A673 (cell line): ENCODE data around the gene CIAO2A.

ENCODE experiments used
- CTCF ChIP-seq: fragments of 300-800, 200-600 bp; sonication (generic); conservative IDR thresholded peaks from 2 replicates; pipeline ENCODE4 v1.5.1; 2017; ENCODE audit warnings: low read depth, mild to moderate bottlenecking, antibody characterized with exemption, low read length, moderate library complexity, mixed read lengths
- EZH2 ChIP-seq: fragments of 200-600 bp; sonication (generic); IDR thresholded peaks from 2 replicates; pipeline ENCODE4 v1.6.1; 2017; ENCODE audit warnings: borderline replicate concordance, low read depth, mild to moderate bottlenecking, mixed read lengths, antibody characterized with exemption, low read length; ENCODE audit not compliant: poor library complexity, severe bottlenecking

GRCh38 chr15:64141798-64142512 lies 48.3 kb upstream of the CIAO2A start:
- no peak for TF ChIP-seq EZH2
- no peak for TF ChIP-seq CTCF
